Left lung (tissue), 10 donors: ENCODE results near the gene CBX6. TPM values are rescaled to one million over a fixed set of nuclear protein-coding genes. Genes with fewer than 3 reads are reported as not detected.
"Not testable (repeated sequence)": the region's sequence is repeated elsewhere in the genome, so short reads cannot be mapped to it uniquely, and the experiment has no call there.

Source experiments
- ATAC-seq: fragments of 200-7000 bp; cut with Tn5 transposase; one replicate; pipeline ENCODE4 v1.9.1; 2020; ENCODE audit warnings: moderate library complexity
- DNase-seq, 4 donors: peaks; one replicate each; pipeline ENCODE4 v3.0.0-alpha.2; 2013 to 2020
- H3K27ac ChIP-seq, 2 donors: fragments of 200-600 bp; sonication (generic) in 1 of 2; one replicate each; pipeline versions ENCODE4 v1.5.0 to v1.8.0; 2020 to 2021
- H3K27me3 ChIP-seq, 2 donors: fragments of 200-600 bp; sonication (generic) in 1 of 2; one replicate each; pipeline versions ENCODE4 v1.5.0 to v1.8.0; 2020 to 2021
- H3K36me3 ChIP-seq, 2 donors: fragments of 200-600 bp; sonication (generic) in 1 of 2; one replicate each; pipeline versions ENCODE4 v1.5.0 to v1.8.0; 2020 to 2021
- H3K4me1 ChIP-seq, 2 donors: fragments of 200-600 bp; one replicate each; pipeline ENCODE4 v1.8.0; 2021
- H3K4me3 ChIP-seq, 2 donors: fragments of 200-600 bp; sonication (generic) in 1 of 2; one replicate each; pipeline versions ENCODE4 v1.5.0 to v1.8.0; 2020 to 2021; ENCODE audit warnings: mild to moderate bottlenecking in 1 of 2
- H3K9me3 ChIP-seq, 2 donors: fragments of 200-600 bp; sonication (generic) in 1 of 2; one replicate each; pipeline versions ENCODE4 v1.5.0 to v1.8.0; 2020 to 2021
- intact Hi-C, 2 donors: fragments of 100-400 bp; cut with DNase I; formaldehyde crosslinking; loops; one replicate each; pipeline versions ENCODE4 v1.11.2 to v1.14.2; 2022
- polyA plus RNA-seq, 6 donors: library from polyadenylated mRNA; unstranded; fragments of 120-200 nt; gene quantifications; one replicate each; pipeline ENCODE4 v1.2.1, GENCODE V29; 2013; ENCODE audit not compliant: insufficient read length in 6 of 6
- total RNA-seq, 2 donors: library from RNA; stranded (reverse); fragmentation: NEBNext Ultra II Directional; extraction: Animal tissue kit (Norgen Biotek cat#: 25700); gene quantifications; one replicate each; pipeline ENCODE4 v1.2.1, GENCODE V29; 2021
- TF ChIP-seq, protein P1 (sequence below), 2 donors: fragments of 200-600 bp; sonication (generic) in 1 of 2; IDR thresholded peaks; one replicate each; pipeline versions ENCODE4 v1.5.0 to v1.8.0; 2021; ENCODE audit warnings: antibody characterized with exemption in 2 of 2
- donor health status: DM: no; HTN: yes; CAD: no.
- donor health status: DM: no; HTN: no; CAD: no.

The CBX6 gene
- total and polyA plus RNA-seq, 8 donors: 22.0 to 80.0 (median 43.6) TPM

DNA sequence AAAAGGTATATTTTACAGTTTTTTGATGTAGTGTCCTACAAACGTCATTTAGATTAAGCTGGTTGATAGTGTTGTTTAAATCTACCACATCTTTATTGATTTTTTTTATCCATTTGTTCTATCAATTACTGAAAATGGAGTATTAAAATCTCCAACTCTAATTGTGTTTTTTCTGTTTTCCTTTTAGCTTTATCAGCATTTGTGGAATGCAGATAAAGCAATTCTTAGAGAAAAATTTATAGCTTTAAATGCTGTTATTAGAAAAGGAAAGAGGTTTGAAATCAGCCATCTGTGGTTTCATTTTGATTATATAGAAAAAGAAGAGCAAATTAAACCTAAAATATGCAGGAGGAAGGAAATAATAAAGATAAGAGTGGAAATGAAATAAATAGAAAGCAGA, 39.4 kb upstream of the CBX6 start:
- Histone ChIP-seq H3K27ac (no peak overlapping the region), H3K27me3 (peaks cover 0 to 25% of the 10 kb centered on the region in 2 donors), H3K9me3 (no peaks in the 10 kb centered on the region), H3K4me3 (no peak overlapping the region), H3K4me1 (no peaks in the 10 kb centered on the region), H3K36me3 (no peaks in the 10 kb centered on the region)
- TF ChIP-seq, protein P1, sequence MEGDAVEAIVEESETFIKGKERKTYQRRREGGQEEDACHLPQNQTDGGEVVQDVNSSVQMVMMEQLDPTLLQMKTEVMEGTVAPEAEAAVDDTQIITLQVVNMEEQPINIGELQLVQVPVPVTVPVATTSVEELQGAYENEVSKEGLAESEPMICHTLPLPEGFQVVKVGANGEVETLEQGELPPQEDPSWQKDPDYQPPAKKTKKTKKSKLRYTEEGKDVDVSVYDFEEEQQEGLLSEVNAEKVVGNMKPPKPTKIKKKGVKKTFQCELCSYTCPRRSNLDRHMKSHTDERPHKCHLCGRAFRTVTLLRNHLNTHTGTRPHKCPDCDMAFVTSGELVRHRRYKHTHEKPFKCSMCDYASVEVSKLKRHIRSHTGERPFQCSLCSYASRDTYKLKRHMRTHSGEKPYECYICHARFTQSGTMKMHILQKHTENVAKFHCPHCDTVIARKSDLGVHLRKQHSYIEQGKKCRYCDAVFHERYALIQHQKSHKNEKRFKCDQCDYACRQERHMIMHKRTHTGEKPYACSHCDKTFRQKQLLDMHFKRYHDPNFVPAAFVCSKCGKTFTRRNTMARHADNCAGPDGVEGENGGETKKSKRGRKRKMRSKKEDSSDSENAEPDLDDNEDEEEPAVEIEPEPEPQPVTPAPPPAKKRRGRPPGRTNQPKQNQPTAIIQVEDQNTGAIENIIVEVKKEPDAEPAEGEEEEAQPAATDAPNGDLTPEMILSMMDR (IDR thresholded peaks at IDR 0.05): no peak
- DNase-seq (no peak), ATAC-seq (no peak)
- intact Hi-C loops: no loop called here

DNA sequence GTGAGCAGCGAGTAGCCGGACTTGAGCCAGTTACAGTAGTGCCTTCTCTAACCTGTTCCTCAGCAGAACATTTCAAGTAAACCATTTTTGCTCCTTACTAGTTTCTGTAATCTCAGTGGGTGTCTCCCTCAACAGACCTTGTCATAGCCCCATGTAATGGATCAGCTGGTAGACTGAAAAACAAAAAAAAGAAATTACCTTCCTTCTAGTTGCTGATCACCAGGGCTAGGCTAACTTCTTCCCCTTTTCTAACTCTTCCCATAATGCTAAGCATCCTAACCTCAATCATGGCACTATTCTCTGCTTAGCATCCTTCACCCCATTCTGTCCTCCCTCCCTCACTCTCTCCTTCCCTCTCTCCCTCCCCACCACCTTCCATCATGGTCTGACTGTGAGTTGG, 35.8 kb upstream of the CBX6 start:
- DNase-seq (no peak), ATAC-seq (no peak)
- Histone ChIP-seq H3K27me3 (peaks cover 0 to 23% of the 10 kb centered on the region in 2 donors), H3K4me3 (no peak overlapping the region), H3K36me3 (no peaks in the 10 kb centered on the region), H3K4me1 (no peaks in the 10 kb centered on the region), H3K9me3 (no peaks in the 10 kb centered on the region), H3K27ac (no peak overlapping the region)
- TF ChIP-seq, protein P1 (IDR thresholded peaks at IDR 0.05): no peak
- intact Hi-C loops: no loop called here

DNA sequence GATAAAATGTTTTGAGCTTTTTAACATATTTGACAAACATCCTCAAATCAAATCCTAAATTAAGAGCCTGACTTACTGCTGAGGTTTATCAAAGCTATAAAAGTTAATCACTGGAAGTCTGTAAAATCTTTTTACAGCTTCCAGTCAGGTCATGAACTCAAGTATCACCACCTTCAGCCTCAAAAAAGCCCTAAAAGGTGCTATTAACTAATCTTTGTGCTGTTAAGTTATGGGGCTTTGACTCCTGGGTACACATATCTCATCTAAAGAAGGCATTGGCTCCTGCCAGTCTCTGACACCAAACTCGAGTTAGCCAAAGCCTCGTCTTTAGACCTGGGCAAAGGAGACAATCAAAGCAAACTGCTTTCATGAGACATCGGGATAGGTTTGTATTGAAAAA, 34.0 kb upstream of the CBX6 start:
- DNase-seq: no peak
- TF ChIP-seq, protein P1 (IDR thresholded peaks at IDR 0.05): no peak
- no peak for ATAC-seq
- Histone ChIP-seq H3K27ac (no peak overlapping the region), H3K4me1 (no peaks in the 10 kb centered on the region), H3K4me3 (no peak overlapping the region), H3K27me3 (peaks cover 0 to 15% of the 10 kb centered on the region in 2 donors), H3K9me3 (no peaks in the 10 kb centered on the region), H3K36me3 (no peaks in the 10 kb centered on the region)
- intact Hi-C loops: no loop called here

DNA sequence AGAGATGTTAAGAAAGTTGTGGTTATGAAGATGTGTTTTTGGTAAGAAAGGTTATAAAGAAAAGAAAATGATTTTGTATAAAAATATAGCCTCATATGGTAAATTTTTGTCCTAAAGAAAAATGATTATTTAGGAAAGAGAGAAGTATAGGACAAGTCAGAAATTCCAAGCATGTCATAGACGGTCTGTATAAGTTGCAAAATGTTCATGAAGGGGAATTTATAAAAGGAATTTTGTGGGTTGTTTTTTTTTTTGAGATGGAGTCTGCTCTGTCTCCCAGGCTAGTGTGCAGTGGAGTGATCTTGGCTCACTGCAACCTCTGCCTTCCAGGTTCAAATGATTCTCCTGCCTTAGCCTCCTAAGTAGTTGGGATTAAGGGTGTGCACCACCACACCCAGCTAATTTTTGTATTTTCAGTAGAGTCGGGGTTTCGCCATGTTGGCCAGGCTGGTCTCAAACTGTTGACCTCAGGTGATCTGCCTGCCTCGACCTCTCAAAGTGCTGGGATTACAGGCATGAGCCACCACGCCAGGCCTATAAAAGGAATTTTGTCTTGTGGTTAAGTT, 32.1 kb upstream of the CBX6 start:
- H3K4me1 ChIP-seq, DNase-seq, H3K27me3 ChIP-seq, intact Hi-C loops, H3K27ac ChIP-seq, H3K9me3 ChIP-seq, ATAC-seq, H3K4me3 ChIP-seq, H3K36me3 ChIP-seq: not testable (repeated sequence)

DNA sequence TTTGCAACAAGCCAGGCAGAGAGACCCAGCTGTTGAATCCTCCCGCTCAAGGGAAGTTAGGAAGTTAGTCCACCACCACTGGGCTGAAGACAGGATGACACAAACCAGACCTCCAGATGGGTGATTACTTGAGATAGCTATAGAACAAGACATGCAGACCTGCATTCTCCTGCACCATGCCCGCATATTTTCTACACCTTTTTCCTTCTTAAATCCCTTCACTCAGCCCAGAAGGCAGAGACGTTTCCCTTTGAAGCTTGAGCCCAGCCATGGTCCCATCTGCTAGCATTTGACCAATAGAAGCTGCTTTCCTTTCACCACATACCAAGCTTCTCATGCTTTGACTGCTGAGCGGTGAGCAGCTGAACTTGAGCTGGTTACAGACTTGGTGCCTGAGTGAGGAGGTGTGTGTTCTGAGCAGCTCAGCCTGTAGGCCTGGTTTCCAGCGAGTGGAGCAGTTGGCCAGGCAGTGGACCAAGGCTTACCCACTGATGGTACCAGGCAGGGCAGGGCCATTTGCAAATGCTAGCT, 29.2 kb upstream of the CBX6 start:
- DNase-seq (no peak), ATAC-seq (no peak)
- intact Hi-C loops: no loop called here
- no peaks in the 10 kb centered on the region for H3K9me3 ChIP-seq
- TF ChIP-seq, protein P1 (IDR thresholded peaks at IDR 0.05): no peak
- no peak overlapping the region for H3K4me3 ChIP-seq
- no peaks in the 10 kb centered on the region for H3K27me3 ChIP-seq
- no peaks in the 10 kb centered on the region for H3K36me3 ChIP-seq
- H3K4me1 ChIP-seq: no peaks in the 10 kb centered on the region
- H3K27ac ChIP-seq: no peak overlapping the region

DNA sequence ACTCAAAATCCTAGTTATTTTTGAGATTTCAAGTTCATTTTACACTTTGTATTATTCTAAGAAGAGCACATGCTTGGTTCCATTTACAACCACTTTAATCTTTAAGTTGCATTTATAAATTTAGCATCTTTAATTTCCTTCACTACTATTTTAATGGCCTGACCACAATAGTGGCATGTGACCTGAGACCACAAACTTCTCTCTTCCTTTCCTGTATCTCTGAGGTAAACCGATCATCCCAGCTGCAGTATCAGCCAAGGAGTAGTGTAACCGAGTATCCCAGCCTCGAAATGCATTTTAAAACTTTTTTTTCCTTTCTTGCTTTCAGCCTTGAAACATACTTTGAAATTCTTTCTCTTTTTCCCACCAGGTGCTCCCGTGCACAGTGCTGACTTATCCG, 28.7 kb upstream of the CBX6 start:
- ATAC-seq: no peak
- TF ChIP-seq, protein P1 (IDR thresholded peaks at IDR 0.05): no peak
- no peaks in the 10 kb centered on the region for H3K9me3 ChIP-seq
- intact Hi-C loops: no loop called here
- no peak overlapping the region for H3K4me3 ChIP-seq
- no peaks in the 10 kb centered on the region for H3K36me3 ChIP-seq
- DNase-seq: no peak
- no peaks in the 10 kb centered on the region for H3K27me3 ChIP-seq
- H3K27ac ChIP-seq: no peak overlapping the region
- no peaks in the 10 kb centered on the region for H3K4me1 ChIP-seq
